Measurements from ENCODE around the gene MAGEF1.

The MAGEF1 gene

GRCh38 chr3:184711493-184712247 is at the start of gene MAGEF1:
Gene MAGEF1, minus strand, starts transcription at chr3:184712064. Its CDS starts 243 bp downstream, at chr3:184711821.
- H2AFZ ChIP-seq (ENCODE audit: low read depth, low read length), result peak within 1 kb of the TSS; percentile 83
- H4K20me1 ChIP-seq (ENCODE audit: insufficient read depth, low read length), result peaks cover 7% of the 10 kb centered on the region
- no peaks in the 10 kb centered on the region for H3K27me3 ChIP-seq (ENCODE audit: low read depth, low read length)
- H3K9ac ChIP-seq (ENCODE audit: low read length), result peak within 1 kb of the TSS; percentile 86
- H3K4me1 ChIP-seq (ENCODE audit: low read length), result peaks cover 28% of the 10 kb centered on the region
- H3K79me2 ChIP-seq (ENCODE audit: low read length), result peaks cover 24% of the 10 kb centered on the region
- H3K4me2 ChIP-seq (ENCODE audit: low read length), result peak within 1 kb of the TSS; percentile 93
- H3K36me3 ChIP-seq (replicated peaks; ENCODE audit: low read depth, low read length), result peaks cover 36% of the 10 kb centered on the region
- H3K4me3 ChIP-seq (ENCODE audit: low read length), result peak within 1 kb of the TSS; percentile 88
- TF ChIP-seq CTCF (IDR thresholded peaks at IDR 0.05; ENCODE audit: low read depth, low read length), result no peak
- TF ChIP-seq EZH2phosphoT487 (IDR thresholded peaks at IDR 0.05; ENCODE audit: low read depth), result no peak
- no peaks in the 10 kb centered on the region; the same call in 1 of the 2 replicates for H3K9me3 ChIP-seq (ENCODE audit: insufficient read depth, low read length)
- peak within 1 kb of the TSS; percentile 79 for H3K27ac ChIP-seq (ENCODE audit: low read length)

GRCh38 chr3:184761075-184761841 is 49.4 kb upstream of the MAGEF1 start:
- no peak overlapping the region for H2AFZ ChIP-seq (ENCODE audit: low read depth, low read length)
- no peaks in the 10 kb centered on the region for H3K36me3 ChIP-seq (replicated peaks; ENCODE audit: low read depth, low read length)
- no peak overlapping the region for H3K4me2 ChIP-seq (ENCODE audit: low read length)
- no peaks in the 10 kb centered on the region for H3K27me3 ChIP-seq (ENCODE audit: low read depth, low read length)
- H3K9me3 ChIP-seq (ENCODE audit: insufficient read depth, low read length), result no peaks in the 10 kb centered on the region
- H3K79me2 ChIP-seq (ENCODE audit: low read length), result no peaks in the 10 kb centered on the region
- no peak overlapping the region for H3K27ac ChIP-seq (ENCODE audit: low read length)
- TF ChIP-seq CTCF (IDR thresholded peaks at IDR 0.05; ENCODE audit: low read depth, low read length) (no peak), EZH2phosphoT487 (IDR thresholded peaks at IDR 0.05; ENCODE audit: low read depth) (no peak)
- peaks cover 36% of the 10 kb centered on the region for H3K4me1 ChIP-seq (ENCODE audit: low read length)
- no peak overlapping the region for H3K4me3 ChIP-seq (ENCODE audit: low read length)
- H4K20me1 ChIP-seq (ENCODE audit: insufficient read depth, low read length), result no peaks in the 10 kb centered on the region
- H3K9ac ChIP-seq (ENCODE audit: low read length), result no peak overlapping the region

- Histone ChIP-seq H3K4me3 (ENCODE audit: low read length) (no peak overlapping the region), H3K9ac (ENCODE audit: low read length) (no peak overlapping the region), H3K36me3 (replicated peaks; ENCODE audit: low read depth, low read length) (no peaks in the 10 kb centered on the region), H3K27me3 (ENCODE audit: low read depth, low read length) (no peaks in the 10 kb centered on the region), H3K4me1 (ENCODE audit: low read length) (peaks cover 36% of the 10 kb centered on the region), H4K20me1 (ENCODE audit: insufficient read depth, low read length) (no peaks in the 10 kb centered on the region), H2AFZ (ENCODE audit: low read depth, low read length) (no peak overlapping the region), H3K9me3 (ENCODE audit: insufficient read depth, low read length) (no peaks in the 10 kb centered on the region), H3K79me2 (ENCODE audit: low read length) (no peaks in the 10 kb centered on the region), H3K4me2 (ENCODE audit: low read length) (no peak overlapping the region), H3K27ac (ENCODE audit: low read length) (no peak overlapping the region)
- TF ChIP-seq CTCF (IDR thresholded peaks at IDR 0.05; ENCODE audit: low read depth, low read length) (no peak), EZH2phosphoT487 (IDR thresholded peaks at IDR 0.05; ENCODE audit: low read depth) (no peak)
Measured at GRCh38 chr3:184760337-184761074, 48.6 kb upstream of the MAGEF1 start.

Measured in OCI-LY3 (cell line).